ENCODE data around the gene EHBP1L1. TPM values are rescaled to one million over a fixed set of nuclear protein-coding genes. Genes with fewer than 3 reads are reported as not detected.

EHBP1L1 gene
- total and polyA plus RNA-seq, 2 of the 13 experiments (the other 11 are each of a cell fraction or from before 2014, with no cell fraction given): 8.3 to 10.6 TPM

- TF ChIP-seq ZBTB34 (CRISPR knock-in tag; IDR thresholded peaks at IDR 0.05) (peak; percentile 25; the same call in 1 of the 2 replicates), ZNF589 (CRISPR knock-in tag; conservative IDR thresholded peaks at IDR 0.05) (no peak), GABPB1 (CRISPR knock-in tag; IDR thresholded peaks at IDR 0.05) (peak; percentile 42; the same call in 1 of the 2 replicates), STAT5B (CRISPR knock-in tag; IDR thresholded peaks at IDR 0.05) (no peak), ZNF281 (CRISPR knock-in tag; IDR thresholded peaks at IDR 0.05; ENCODE audit: borderline replicate concordance) (no peak; the same call in 1 of the 2 replicates), SMAD1 (CRISPR knock-in tag; IDR thresholded peaks at IDR 0.05; ENCODE audit: borderline replicate concordance, low read depth) (no peak), TOE1 (CRISPR knock-in tag; IDR thresholded peaks at IDR 0.05) (0 out of 2 replicates have a peak, but pooled peaks have one; percentile 23), FOXK2 (IDR thresholded peaks at IDR 0.05) (no peak), SOX5 (CRISPR knock-in tag; IDR thresholded peaks at IDR 0.05; ENCODE audit: borderline replicate concordance) (peak; percentile 28; the same call in 1 of the 2 replicates), PAX8 (CRISPR knock-in tag; IDR thresholded peaks at IDR 0.05; ENCODE audit: borderline replicate concordance) (no peak), JUN (CRISPR knock-in tag; IDR thresholded peaks at IDR 0.05) (no peak; the same call in 1 of the 2 replicates), RAD51 (IDR thresholded peaks at IDR 0.05; ENCODE audit: borderline replicate concordance) (peak; percentile 68), ZC3H13 (CRISPR knock-in tag; IDR thresholded peaks at IDR 0.05) (0 out of 2 replicates have a peak, but pooled peaks have one; percentile 1), ZNF678 (CRISPR knock-in tag; IDR thresholded peaks at IDR 0.05) (no peak), ZNF362 (CRISPR knock-in tag; IDR thresholded peaks at IDR 0.05; ENCODE audit: borderline replicate concordance) (0 out of 2 replicates have a peak, but pooled peaks have one; percentile 20), ZNF576 (CRISPR knock-in tag; IDR thresholded peaks at IDR 0.05) (no peak)
These were observed 24.1 kb upstream of the EHBP1L1 start (continued) for GRCh38 chr11:65551572-65552387.

Measured in HepG2 (cell line).